HepG2 (cell line): ENCODE measurements around the gene NPHP3. TPM values are rescaled to one million over a fixed set of nuclear protein-coding genes. Genes with fewer than 3 reads are reported as not detected.

Source experiments
- ATAC-seq: fragments of 200-7000 bp; cut with Tn5 transposase; 3 replicates; pipeline ENCODE4 v1.9.1; 2020; ENCODE audit warnings: mild to moderate bottlenecking, moderate library complexity
- BruUV-seq: library from RNA; stranded (reverse); fragments of 400-500 nt; replicated peaks from 2 replicates; lab custom pipeline; 2021; lab: Mats Ljungman, UMichigan
- CTCF ChIA-PET: fragments of 300-600 bp; formaldehyde crosslinking; extraction: SDS; loops from one replicate; lab custom pipeline; 2021; ENCODE audit warnings: low total read pairs, inconsistent platforms, low intra/inter-chr PET ratio; lab: Yijun Ruan, JAX
- POLR2A ChIA-PET: fragments of 350-600 bp; sonication (Branson Sonifier 250); formaldehyde crosslinking; loops from one replicate; lab custom pipeline; 2020; ENCODE audit warnings: antibody characterized with exemption, inconsistent platforms; lab: Yijun Ruan, JAX
- DNase-seq: peaks from one replicate; pipeline ENCODE4 v3.0.0-alpha.2; 2015; ENCODE audit warnings: low spot score
- FAIRE-seq: peaks from 3 replicates; lab custom pipeline; 2011; peaks lifted over from hg19 to GRCh38; lab: Jason Lieb, UNC
- H2AFZ ChIP-seq: one replicate; pipeline ENCODE4 v1.6.1; 2011; ENCODE audit warnings: low read length, inconsistent platforms
- H3K27ac ChIP-seq: fragments of 300-600 bp; 3 replicates; pipeline ENCODE4 v1.8.0; 2011; ENCODE audit warnings: mixed run types, mild to moderate bottlenecking, mixed read lengths, low read length, inconsistent platforms; ENCODE audit not compliant: insufficient read depth; ENCODE audit errors: extremely low read length
- H3K27me3 ChIP-seq, 2 experiments: fragments of 200-600 bp in 1 of 2; 2 replicates in 1 of 2; 3 replicates in 1 of 2; pipeline versions ENCODE4 v1.6.0 to v1.8.0; 2011; ENCODE audit warnings: low read length in 2 of 2, mild to moderate bottlenecking in 2 of 2, moderate library complexity in 2 of 2, inconsistent platforms in 1 of 2; ENCODE audit not compliant: insufficient read depth in 2 of 2, control insufficient read depth in 1 of 2
- H3K36me3 ChIP-seq, 2 experiments: fragments of 200-600 bp in 1 of 2; replicated peaks in 1 of 2; 2 replicates in 1 of 2; 3 replicates in 1 of 2; pipeline versions ENCODE4 v1.5.1 to v1.8.0; 2011; ENCODE audit warnings: low read length in 2 of 2, inconsistent platforms in 1 of 2; ENCODE audit not compliant: insufficient read depth in 2 of 2, control insufficient read depth in 1 of 2
- H3K4me1 ChIP-seq: 2 replicates; pipeline ENCODE4 v1.5.1; 2012; ENCODE audit warnings: low read length, inconsistent platforms; ENCODE audit not compliant: insufficient read depth
- H3K4me2 ChIP-seq: 2 replicates; pipeline ENCODE4 v1.6.0; 2011; ENCODE audit warnings: low read depth, low read length, inconsistent platforms
- H3K4me3 ChIP-seq, 3 experiments: fragments of 200-600 bp in 1 of 3; sonication (generic), shearing (Covaris generic) in 1 of 3; replicated peaks in 1 of 3; 2 replicates each; pipeline ENCODE4 v1.5.1; 2011 to 2016; ENCODE audit warnings: low read length in 3 of 3, inconsistent platforms in 2 of 3, low read depth in 2 of 3, mild to moderate bottlenecking in 2 of 3, control low read depth in 1 of 3, mixed read lengths in 1 of 3; ENCODE audit not compliant: insufficient read depth in 1 of 3
- H3K79me2 ChIP-seq: one replicate; pipeline ENCODE4 v1.6.1; 2011; ENCODE audit warnings: low read length, inconsistent platforms; ENCODE audit not compliant: insufficient read depth
- H3K9ac ChIP-seq: 2 replicates; pipeline ENCODE4 v1.6.0; 2011; ENCODE audit warnings: mild to moderate bottlenecking, low read depth, low read length, inconsistent platforms; ENCODE audit not compliant: insufficient read depth
- H3K9me3 ChIP-seq: 2 replicates; pipeline ENCODE4 v1.5.1; 2012; ENCODE audit warnings: mild to moderate bottlenecking, low read length
- H4K20me1 ChIP-seq: 2 replicates; pipeline ENCODE4 v1.6.0; 2011; ENCODE audit warnings: inconsistent platforms, mild to moderate bottlenecking, low read length, moderate library complexity; ENCODE audit not compliant: insufficient read depth
- EEA1 ChIP-seq: sonication (generic); formaldehyde crosslinking; IDR thresholded peaks from 2 replicates; pipeline ENCODE4 v1.5.1; 2020; ENCODE audit warnings: mild to moderate bottlenecking, missing genetic modification reagents, borderline replicate concordance
- IRX3 ChIP-seq: sonication (generic); formaldehyde crosslinking; IDR thresholded peaks from 2 replicates; pipeline ENCODE4 v1.8.1; 2023; ENCODE audit warnings: mild to moderate bottlenecking, low read depth, missing genetic modification reagents, borderline replicate concordance
- RFX3 ChIP-seq: IDR thresholded peaks from 2 replicates; pipeline ENCODE4 v1.6.1; 2016; ENCODE audit warnings: missing biosample characterization, missing genetic modification reagents
- RXRB ChIP-seq: IDR thresholded peaks from 2 replicates; pipeline ENCODE4 v1.6.1; 2016; ENCODE audit warnings: borderline replicate concordance, missing genetic modification reagents, missing compliant biosample characterization
- SP5 ChIP-seq: IDR thresholded peaks from 2 replicates; pipeline ENCODE4 v1.6.1; 2016; ENCODE audit warnings: low read depth, borderline replicate concordance
- SPEN ChIP-seq: sonication (generic); formaldehyde crosslinking; IDR thresholded peaks from 2 replicates; pipeline ENCODE4 v1.5.1; 2020; ENCODE audit warnings: low read depth, mild to moderate bottlenecking, missing genetic modification reagents
- TGIF2 ChIP-seq: IDR thresholded peaks from 2 replicates; pipeline ENCODE4 v1.6.1; 2016; ENCODE audit warnings: control low read depth, missing compliant biosample characterization
- TRIM24 ChIP-seq: sonication (generic); formaldehyde crosslinking; IDR thresholded peaks from 2 replicates; pipeline ENCODE4 v1.8.0; 2022; ENCODE audit warnings: mild to moderate bottlenecking, missing genetic modification reagents
- ZBTB7A ChIP-seq: sonication (generic); formaldehyde crosslinking; IDR thresholded peaks from 2 replicates; pipeline ENCODE4 v1.8.0; 2022; ENCODE audit warnings: mild to moderate bottlenecking, missing genetic modification reagents
- ZNF12 ChIP-seq: sonication (generic); formaldehyde crosslinking; IDR thresholded peaks from 2 replicates; pipeline ENCODE4 v1.5.0; 2020; ENCODE audit warnings: missing genetic modification reagents
- ZNF496 ChIP-seq: sonication (generic); formaldehyde crosslinking; IDR thresholded peaks from 2 replicates; pipeline ENCODE4 v1.8.1; 2023; ENCODE audit warnings: mild to moderate bottlenecking, moderate library complexity, missing genetic modification reagents; ENCODE audit not compliant: insufficient replicate concordance
- ZNF703 ChIP-seq: sonication (generic); formaldehyde crosslinking; IDR thresholded peaks from 2 replicates; pipeline ENCODE4 v1.5.1; 2020; ENCODE audit warnings: missing genetic modification reagents, mild to moderate bottlenecking, moderate library complexity, borderline replicate concordance
- ZNF768 ChIP-seq: sonication (generic); formaldehyde crosslinking; IDR thresholded peaks from 2 replicates; pipeline ENCODE4 v1.4.0; 2020; ENCODE audit warnings: missing genetic modification reagents
- ZNF777 ChIP-seq: sonication (generic); formaldehyde crosslinking; IDR thresholded peaks from 2 replicates; pipeline ENCODE4 v1.4.0; 2020; ENCODE audit warnings: missing genetic modification reagents
- ZNF839 ChIP-seq: sonication (generic); formaldehyde crosslinking; IDR thresholded peaks from 2 replicates; pipeline ENCODE4 v1.4.0; 2020; ENCODE audit warnings: missing genetic modification reagents, mild to moderate bottlenecking, borderline replicate concordance
- WGBS: methylation state at CpG from one replicate; pipeline ENCODE4 v1.1.6; 2017; ENCODE audit warnings: low lambda C conversion rate; 5-methylcytosine and 5-hydroxymethylcytosine counted together
- in situ Hi-C: cut with HindIII; loops from 2 replicates; pipeline ENCODE4 v1.10.0; 2017; ENCODE audit warnings: low pct_unique_long_range_greater_than_20kb; ENCODE audit not compliant: extremely low pct_ligation_motif_present
- intact Hi-C: fragments of 100-400 bp; cut with micrococcal nuclease; formaldehyde crosslinking; loops from one replicate; pipeline ENCODE4 v1.10.0; 2022; ENCODE audit not compliant: unreplicated experiment
- polyA plus RNA-seq, 8 experiments: library from polyadenylated mRNA; depleted of rRNA in 3 of 8; stranded (reverse) in 7 of 8; unstranded in 1 of 8; fragments of >200 nt; fragmentation: Illumina TruSeq in 4 of 8; extraction: Trizol in 4 of 8; gene quantifications; 2 replicates each; pipeline versions ENCODE4 v1.2.1 to v1.2.3, GENCODE V29; 2011 to 2016; ENCODE audit warnings: low read depth in 4 of 8, missing spikeins in 1 of 8, mixed read lengths in 1 of 8; ENCODE audit not compliant: insufficient read depth in 1 of 8
- total RNA-seq, 5 experiments: library from RNA; depleted of rRNA; stranded (reverse); fragments of >200 nt; fragmentation: Illumina TruSeq; extraction: Trizol; gene quantifications; 2 replicates each; pipeline ENCODE4 v1.2.3, GENCODE V29; 2016; ENCODE audit warnings: low read depth in 1 of 5
- TF ChIP-seq, protein P1 (sequence below): sonication (generic); formaldehyde crosslinking; IDR thresholded peaks from 2 replicates; pipeline ENCODE4 v1.8.0; 2022; ENCODE audit warnings: mild to moderate bottlenecking, missing genetic modification reagents, moderate library complexity
- TF ChIP-seq, protein P2 (sequence below): sonication (generic); formaldehyde crosslinking; IDR thresholded peaks from 2 replicates; pipeline ENCODE4 v1.5.0; 2020; ENCODE audit warnings: mild to moderate bottlenecking, missing genetic modification reagents
- TF ChIP-seq, protein P3 (sequence below): sonication (generic); formaldehyde crosslinking; IDR thresholded peaks from 2 replicates; pipeline ENCODE4 v1.4.0; 2020; ENCODE audit warnings: missing genetic modification reagents, borderline replicate concordance

Gene NPHP3
- total and polyA plus RNA-seq, 2 of the 13 experiments (the other 11 are each of a cell fraction or from before 2014, with no cell fraction given) = 11.0 to 20.2 TPM

DNA sequence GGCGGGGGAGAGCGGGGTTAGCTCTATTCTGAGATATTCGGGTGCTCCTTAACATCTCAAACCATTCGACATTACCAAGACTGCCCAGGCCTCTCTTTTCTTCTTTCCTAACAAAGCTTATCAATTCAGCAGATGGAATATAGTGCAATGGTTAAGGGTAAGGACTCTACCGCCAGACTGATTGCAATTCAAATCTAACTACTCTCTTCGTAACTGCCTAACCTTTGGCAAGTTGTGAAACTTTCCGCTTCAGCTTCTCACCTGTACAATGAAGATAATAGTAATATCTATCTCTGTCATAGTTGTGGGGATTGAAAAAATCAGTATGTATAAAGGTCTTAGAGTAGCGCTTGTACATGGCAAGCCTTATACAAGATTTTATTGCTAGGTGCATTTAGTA lies 61.1 kb downstream of the NPHP3 start (continued):
- TF ChIP-seq ZNF703 (CRISPR knock-in tag) (no peak), RFX3 (CRISPR knock-in tag) (no peak)
- TF ChIP-seq, protein P1, sequence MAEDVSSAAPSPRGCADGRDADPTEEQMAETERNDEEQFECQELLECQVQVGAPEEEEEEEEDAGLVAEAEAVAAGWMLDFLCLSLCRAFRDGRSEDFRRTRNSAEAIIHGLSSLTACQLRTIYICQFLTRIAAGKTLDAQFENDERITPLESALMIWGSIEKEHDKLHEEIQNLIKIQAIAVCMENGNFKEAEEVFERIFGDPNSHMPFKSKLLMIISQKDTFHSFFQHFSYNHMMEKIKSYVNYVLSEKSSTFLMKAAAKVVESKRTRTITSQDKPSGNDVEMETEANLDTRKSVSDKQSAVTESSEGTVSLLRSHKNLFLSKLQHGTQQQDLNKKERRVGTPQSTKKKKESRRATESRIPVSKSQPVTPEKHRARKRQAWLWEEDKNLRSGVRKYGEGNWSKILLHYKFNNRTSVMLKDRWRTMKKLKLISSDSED (CRISPR knock-in tag) = no peak

DNA sequence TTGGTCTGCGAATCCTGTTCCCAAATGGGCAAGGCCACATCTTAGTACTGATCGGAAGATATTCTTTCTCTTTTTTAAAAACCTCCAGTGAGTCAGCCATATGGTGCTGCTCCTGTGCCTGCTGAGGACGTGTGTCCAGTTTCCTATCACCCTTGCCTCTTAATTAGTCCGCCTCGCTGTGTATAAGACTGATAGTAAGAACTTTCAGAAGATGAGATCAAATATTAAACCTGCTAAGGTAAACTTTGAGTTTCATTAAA lies 61.5 kb downstream of the NPHP3 start:
- ATAC-seq (no peak; the same call in 2 of the 3 replicates), FAIRE-seq (no peak)
- no TSS peak for BruUV-seq

More for the DNA sequence above, 61.5 kb downstream of the NPHP3 start:
- H3K4me2 ChIP-seq = peak overlapping the region; percentile 79
- no peaks in the 10 kb centered on the region for H3K9me3 ChIP-seq
- 0% methylated on average over 5 of the region's 5 CpGs for WGBS
- ChIA-PET CTCF (no interaction called here), POLR2A (interaction anchor here (1.2 to 2.4 kb wide), 5 partner anchors 9 to 61 kb away, joined by 3 to 6 read pairs (median 5); no protein-coding TSS in a partner anchor)
- H3K4me3 ChIP-seq = peak overlapping the region; percentile 89 to 100 (median 96)
- peak overlapping the region; percentile 65 for H2AFZ ChIP-seq
- H3K9ac ChIP-seq = peak overlapping the region; percentile 96
- no peak for DNase-seq
- H4K20me1 ChIP-seq = peaks cover 8% of the 10 kb centered on the region; the same call in 1 of the 2 replicates
- H3K36me3 ChIP-seq = no peaks in the 10 kb centered on the region; a peak in 1 of 5 replicates
- no peak for TF ChIP-seq ZNF12 (CRISPR knock-in tag)
- no peak for TF ChIP-seq SPEN (CRISPR knock-in tag)
- TF ChIP-seq ZBTB7A (CRISPR knock-in tag) = no peak
- TF ChIP-seq TGIF2 (CRISPR knock-in tag) = no peak
- TF ChIP-seq ZNF839 (CRISPR knock-in tag) = no peak
- TF ChIP-seq, protein P2, sequence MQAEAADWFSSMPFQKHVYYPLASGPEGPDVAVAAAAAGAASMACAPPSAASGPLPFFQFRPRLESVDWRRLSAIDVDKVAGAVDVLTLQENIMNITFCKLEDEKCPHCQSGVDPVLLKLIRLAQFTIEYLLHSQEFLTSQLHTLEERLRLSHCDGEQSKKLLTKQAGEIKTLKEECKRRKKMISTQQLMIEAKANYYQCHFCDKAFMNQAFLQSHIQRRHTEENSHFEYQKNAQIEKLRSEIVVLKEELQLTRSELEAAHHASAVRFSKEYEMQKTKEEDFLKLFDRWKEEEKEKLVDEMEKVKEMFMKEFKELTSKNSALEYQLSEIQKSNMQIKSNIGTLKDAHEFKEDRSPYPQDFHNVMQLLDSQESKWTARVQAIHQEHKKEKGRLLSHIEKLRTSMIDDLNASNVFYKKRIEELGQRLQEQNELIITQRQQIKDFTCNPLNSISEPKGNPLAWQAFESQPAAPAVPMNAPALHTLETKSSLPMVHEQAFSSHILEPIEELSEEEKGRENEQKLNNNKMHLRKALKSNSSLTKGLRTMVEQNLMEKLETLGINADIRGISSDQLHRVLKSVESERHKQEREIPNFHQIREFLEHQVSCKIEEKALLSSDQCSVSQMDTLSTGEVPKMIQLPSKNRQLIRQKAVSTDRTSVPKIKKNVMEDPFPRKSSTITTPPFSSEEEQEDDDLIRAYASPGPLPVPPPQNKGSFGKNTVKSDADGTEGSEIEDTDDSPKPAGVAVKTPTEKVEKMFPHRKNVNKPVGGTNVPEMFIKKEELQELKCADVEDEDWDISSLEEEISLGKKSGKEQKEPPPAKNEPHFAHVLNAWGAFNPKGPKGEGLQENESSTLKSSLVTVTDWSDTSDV (CRISPR knock-in tag) = no peak
- TF ChIP-seq RXRB = no peak
- TF ChIP-seq ZNF496 (CRISPR knock-in tag) = no peak
- no peak for TF ChIP-seq EEA1
- no peak for TF ChIP-seq ZNF777 (CRISPR knock-in tag)
- TF ChIP-seq TRIM24 = no peak
- no peak for TF ChIP-seq ZNF768 (CRISPR knock-in tag)
- no peak for TF ChIP-seq IRX3
- TF ChIP-seq, protein P3, sequence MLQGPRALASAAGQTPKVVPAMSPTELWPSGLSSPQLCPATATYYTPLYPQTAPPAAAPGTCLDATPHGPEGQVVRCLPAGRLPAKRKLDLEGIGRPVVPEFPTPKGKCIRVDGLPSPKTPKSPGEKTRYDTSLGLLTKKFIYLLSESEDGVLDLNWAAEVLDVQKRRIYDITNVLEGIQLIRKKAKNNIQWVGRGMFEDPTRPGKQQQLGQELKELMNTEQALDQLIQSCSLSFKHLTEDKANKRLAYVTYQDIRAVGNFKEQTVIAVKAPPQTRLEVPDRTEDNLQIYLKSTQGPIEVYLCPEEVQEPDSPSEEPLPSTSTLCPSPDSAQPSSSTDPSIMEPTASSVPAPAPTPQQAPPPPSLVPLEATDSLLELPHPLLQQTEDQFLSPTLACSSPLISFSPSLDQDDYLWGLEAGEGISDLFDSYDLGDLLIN (CRISPR knock-in tag) = no peak
- TF ChIP-seq SP5 (CRISPR knock-in tag) = no peak
- H3K4me1 ChIP-seq = peaks cover 61% of the 10 kb centered on the region
- H3K27ac ChIP-seq = peak overlapping the region; percentile 88
- in situ Hi-C loops (no loop called here), intact Hi-C loops (no loop called here)
- no peaks in the 10 kb centered on the region for H3K27me3 ChIP-seq
- peaks cover 58% of the 10 kb centered on the region for H3K79me2 ChIP-seq
